Stomach smooth muscle (tissue), 2 donors: ENCODE measurements around the gene SLC39A3.
A peak's percentile ranks its signal among the peaks of the same experiment; 100 is the strongest.
"Not testable (repeated sequence)": the region's sequence is repeated elsewhere in the genome, so short reads cannot be mapped to it uniquely, and the experiment has no call there.

Experiments used
- H3K27ac ChIP-seq: one replicate; pipeline ENCODE4 v1.7.0; 2013; ENCODE audit warnings: mild to moderate bottlenecking, low read length, inconsistent platforms
- H3K27me3 ChIP-seq, 2 donors: one replicate each; pipeline ENCODE4 v1.7.0; 2013; ENCODE audit warnings: low read length in 2 of 2; ENCODE audit not compliant: insufficient read depth in 2 of 2, control insufficient read depth in 1 of 2
- H3K36me3 ChIP-seq, 2 donors: one replicate each; pipeline ENCODE4 v1.7.0; 2013; ENCODE audit warnings: low read length in 2 of 2; ENCODE audit not compliant: control insufficient read depth in 2 of 2, insufficient read depth in 2 of 2
- H3K4me1 ChIP-seq: one replicate; pipeline ENCODE4 v1.7.0; 2013; ENCODE audit warnings: low read length; ENCODE audit not compliant: control insufficient read depth, insufficient read depth
- H3K4me3 ChIP-seq, 2 donors: one replicate each; pipeline ENCODE4 v1.7.0; 2013; ENCODE audit warnings: low read length in 2 of 2
- H3K9ac ChIP-seq, 2 donors: one replicate each; pipeline ENCODE4 v1.7.0; 2013; ENCODE audit warnings: low read length in 2 of 2, mild to moderate bottlenecking in 1 of 2
- H3K9me3 ChIP-seq, 2 donors: one replicate each; pipeline ENCODE4 v1.7.0; 2013; ENCODE audit warnings: low read length in 2 of 2; ENCODE audit not compliant: control insufficient read depth in 2 of 2
- donor health status: healthy.
- donor health status: Pancreatic carcinoma.

Gene SLC39A3

DNA sequence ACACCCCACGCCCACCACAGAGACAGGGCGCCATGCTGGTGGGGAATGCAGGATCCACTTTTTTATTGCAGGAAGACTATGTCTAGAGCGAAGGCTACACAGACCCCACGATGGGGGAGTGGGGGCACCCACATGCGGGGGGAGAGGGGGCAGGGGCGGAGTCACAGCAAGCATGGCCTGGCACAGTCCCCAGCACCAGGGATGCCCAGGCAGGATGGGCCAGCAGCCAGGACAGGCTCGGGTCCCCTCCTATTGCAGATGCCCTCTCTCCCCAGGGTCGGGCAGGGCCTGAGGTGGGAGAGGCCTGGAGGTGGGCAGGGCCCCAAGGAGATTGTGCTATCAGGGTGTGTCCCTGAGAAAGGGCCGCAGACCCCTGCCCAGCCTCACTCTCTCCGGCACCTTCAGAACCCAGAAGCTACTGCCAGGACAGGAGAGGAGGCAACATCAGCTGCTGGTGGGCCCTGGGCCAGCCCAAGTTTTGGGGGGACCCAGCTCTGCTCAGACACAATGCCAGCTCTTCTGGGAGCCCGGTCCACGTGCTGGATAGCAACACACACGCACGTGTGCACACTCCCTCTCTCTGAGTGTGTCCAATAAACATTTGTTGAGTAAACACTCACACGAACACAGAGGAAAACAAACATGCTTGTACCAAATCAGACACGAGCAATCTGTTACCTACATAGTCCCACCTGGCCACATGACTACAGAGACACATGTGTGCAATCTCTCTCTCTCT, 25.1 kb downstream of the SLC39A3 start:
- no peak overlapping the region for H3K4me3 ChIP-seq
- H3K27me3 ChIP-seq, result peaks cover 0 to 7% of the 10 kb centered on the region in 2 donors
- peaks cover 4 to 9% of the 10 kb centered on the region in 2 donors for H3K9me3 ChIP-seq
- H3K4me1 ChIP-seq, result no peaks in the 10 kb centered on the region
- no peaks in the 10 kb centered on the region for H3K36me3 ChIP-seq
- H3K27ac ChIP-seq, result no peak overlapping the region
- H3K9ac ChIP-seq, result no peak overlapping the region

DNA sequence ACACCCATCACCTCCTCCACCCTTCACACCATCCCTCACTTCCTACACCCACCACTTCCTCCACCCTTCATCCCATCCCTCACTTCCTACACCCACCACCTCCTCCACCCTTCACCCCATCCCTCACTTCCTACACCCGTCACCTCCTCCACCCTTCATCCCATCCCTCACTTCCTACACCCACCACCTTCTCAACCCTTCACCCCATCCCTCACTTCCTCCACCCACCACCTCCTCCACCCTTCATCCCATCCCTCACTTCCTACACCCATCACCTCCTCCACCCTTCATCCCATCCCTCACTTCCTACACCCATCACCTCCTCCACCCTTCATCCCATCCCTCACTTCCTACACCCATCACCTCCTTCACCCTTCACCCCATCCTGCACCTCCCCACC, 25.7 kb downstream of the SLC39A3 start:
- H3K27me3 ChIP-seq, result not testable (repeated sequence)

DNA sequence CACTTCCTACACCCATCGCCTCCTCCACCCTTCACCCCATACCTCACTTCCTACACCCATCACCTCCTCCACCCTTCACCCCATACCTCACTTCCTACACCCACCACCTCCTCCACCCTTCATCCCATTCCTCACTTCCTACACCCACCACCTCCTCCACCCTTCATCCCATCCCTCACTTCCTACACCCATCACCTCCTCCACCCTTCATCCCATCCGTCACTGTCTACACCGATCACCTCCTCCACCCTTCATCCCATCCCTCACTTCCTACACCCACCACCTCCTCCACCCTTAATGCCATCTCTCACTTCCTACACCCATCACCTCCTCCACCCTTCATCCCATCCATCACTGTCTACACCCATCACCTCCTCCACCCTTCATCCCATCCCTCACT, 26.6 kb downstream of the SLC39A3 start:
- H3K4me3 ChIP-seq, H3K9ac ChIP-seq, H3K36me3 ChIP-seq, H3K27ac ChIP-seq, H3K9me3 ChIP-seq, H3K4me1 ChIP-seq, H3K27me3 ChIP-seq: not testable (repeated sequence)

More for the DNA sequence above, 25.7 kb downstream of the SLC39A3 start:
- H3K4me1 ChIP-seq, H3K36me3 ChIP-seq, H3K27ac ChIP-seq, H3K4me3 ChIP-seq, H3K9ac ChIP-seq, H3K9me3 ChIP-seq: not testable (repeated sequence)

DNA sequence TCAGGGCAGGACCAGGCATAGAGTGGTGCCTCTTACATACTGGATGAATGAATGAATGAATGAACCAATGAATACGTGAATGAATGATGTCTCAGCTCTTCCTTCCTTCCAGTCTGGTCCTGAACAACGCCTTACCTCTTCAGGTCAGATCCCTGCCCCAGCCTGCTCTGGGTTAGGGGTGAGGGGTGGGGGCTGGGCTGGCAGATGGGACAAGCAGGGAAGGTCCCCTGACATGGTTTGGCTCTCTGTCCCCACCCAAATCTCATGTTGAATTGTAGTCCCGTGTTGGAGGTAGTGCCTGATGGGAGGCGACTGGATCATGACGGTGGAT, 28.0 kb downstream of the SLC39A3 start:
- Histone ChIP-seq H3K27me3 (peaks cover 0 to 6% of the 10 kb centered on the region in 2 donors), H3K4me1 (no peaks in the 10 kb centered on the region)

DNA sequence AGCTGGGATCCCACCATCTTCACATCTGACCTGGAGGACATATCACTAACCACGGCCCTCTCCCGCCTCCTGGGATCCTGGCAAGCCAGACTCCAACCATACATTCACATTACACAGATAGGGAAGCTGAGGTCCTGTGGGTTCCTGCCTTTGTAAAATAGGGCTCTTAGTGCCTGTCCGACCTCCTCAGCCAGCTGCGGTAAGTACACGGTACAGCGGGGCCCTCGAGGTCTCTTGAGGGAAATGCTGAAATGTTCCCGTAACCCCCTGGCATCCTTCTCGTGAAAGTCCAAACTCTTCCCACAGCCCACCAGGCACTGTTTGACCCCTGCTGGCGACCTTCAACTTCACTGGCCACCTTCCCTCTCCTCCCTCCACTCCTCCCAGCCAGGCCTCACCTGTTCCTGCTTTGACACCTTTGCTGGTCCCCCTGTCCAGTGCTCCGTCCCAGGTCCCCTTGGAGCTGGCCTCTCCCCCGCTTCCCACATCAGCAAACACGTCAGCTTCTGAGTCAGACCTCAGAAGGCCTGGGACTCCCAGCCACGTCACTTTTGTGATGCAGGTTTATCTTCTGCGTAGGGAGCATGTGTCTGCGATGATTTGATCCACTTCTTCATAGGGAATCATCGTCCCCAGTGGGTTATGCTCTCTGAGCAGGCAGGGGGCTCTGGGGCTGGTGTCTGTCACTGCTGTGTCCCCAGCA, 28.5 kb downstream of the SLC39A3 start:
- peaks cover 4 to 9% of the 10 kb centered on the region in 2 donors for H3K9me3 ChIP-seq
- no peak overlapping the region for H3K27ac ChIP-seq
- H3K4me3 ChIP-seq, result no peak overlapping the region
- peaks cover 0 to 6% of the 10 kb centered on the region in 2 donors for H3K27me3 ChIP-seq
- no peaks in the 10 kb centered on the region for H3K36me3 ChIP-seq
- no peaks in the 10 kb centered on the region for H3K4me1 ChIP-seq
- H3K9ac ChIP-seq, result no peak overlapping the region

More for the DNA sequence above, 28.0 kb downstream of the SLC39A3 start:
- Histone ChIP-seq H3K36me3 (no peaks in the 10 kb centered on the region), H3K9me3 (peaks cover 4 to 9% of the 10 kb centered on the region in 2 donors), H3K4me3 (no peak overlapping the region), H3K9ac (no peak overlapping the region), H3K27ac (no peak overlapping the region)

DNA sequence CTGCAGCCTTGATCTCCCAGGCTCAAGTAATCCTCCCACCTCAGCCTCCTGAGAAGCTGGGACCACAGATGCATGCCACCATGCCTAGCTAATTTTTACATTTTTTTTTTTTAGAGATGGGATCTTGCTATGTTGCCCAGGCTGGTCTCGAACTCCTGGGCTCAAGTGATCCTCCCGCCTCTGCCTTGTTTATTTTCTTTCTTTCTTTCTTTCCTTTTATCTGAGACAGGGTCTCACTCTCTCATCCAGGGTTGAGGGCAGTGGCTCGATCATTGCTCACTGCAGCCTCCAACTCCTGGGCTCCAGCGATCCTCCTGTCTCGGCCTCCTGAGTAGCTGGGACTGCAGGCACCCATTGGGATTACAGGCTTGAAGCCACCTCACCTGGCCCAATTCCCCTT, 33.6 kb downstream of the SLC39A3 start:
- no peaks in the 10 kb centered on the region for H3K36me3 ChIP-seq
- H3K9me3 ChIP-seq, result no peaks in the 10 kb centered on the region
- peaks cover 6% of the 10 kb centered on the region for H3K4me1 ChIP-seq
- no peak overlapping the region for H3K4me3 ChIP-seq
- no peak overlapping the region for H3K27ac ChIP-seq
- H3K9ac ChIP-seq, result no peak overlapping the region
- H3K27me3 ChIP-seq, result no peaks in the 10 kb centered on the region

DNA sequence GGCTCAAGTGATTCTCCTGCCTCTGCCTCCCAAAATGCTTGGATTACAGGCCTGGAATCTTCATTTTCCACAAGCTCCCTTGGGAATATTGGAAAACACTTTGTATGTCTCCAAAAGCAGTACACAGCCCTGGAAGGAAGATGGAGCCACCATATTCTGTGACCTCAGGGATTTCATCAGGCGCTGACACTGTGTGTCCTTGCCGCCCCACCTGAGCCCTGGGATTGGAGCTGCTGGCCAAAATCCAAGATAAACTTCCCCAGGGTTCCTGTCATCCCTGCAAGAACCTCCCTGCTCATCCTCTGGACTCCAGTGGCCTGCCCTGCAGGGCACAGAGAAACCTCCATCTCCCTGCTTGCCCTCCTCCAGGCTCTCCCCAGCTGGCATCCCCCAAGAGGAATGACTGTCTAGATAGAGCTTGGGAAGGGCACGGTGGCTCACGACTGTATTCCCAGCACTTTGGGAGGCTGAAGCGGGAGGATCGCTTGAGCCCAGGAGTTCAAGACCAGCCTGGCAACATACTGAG, 36.1 kb downstream of the SLC39A3 start:
- H3K9ac ChIP-seq, result no peak overlapping the region
- H3K4me3 ChIP-seq, result no peak overlapping the region
- peaks cover 9% of the 10 kb centered on the region for H3K4me1 ChIP-seq
- no peak overlapping the region for H3K27ac ChIP-seq
- H3K36me3 ChIP-seq, result no peaks in the 10 kb centered on the region
- H3K27me3 ChIP-seq, result no peaks in the 10 kb centered on the region
- no peaks in the 10 kb centered on the region for H3K9me3 ChIP-seq

DNA sequence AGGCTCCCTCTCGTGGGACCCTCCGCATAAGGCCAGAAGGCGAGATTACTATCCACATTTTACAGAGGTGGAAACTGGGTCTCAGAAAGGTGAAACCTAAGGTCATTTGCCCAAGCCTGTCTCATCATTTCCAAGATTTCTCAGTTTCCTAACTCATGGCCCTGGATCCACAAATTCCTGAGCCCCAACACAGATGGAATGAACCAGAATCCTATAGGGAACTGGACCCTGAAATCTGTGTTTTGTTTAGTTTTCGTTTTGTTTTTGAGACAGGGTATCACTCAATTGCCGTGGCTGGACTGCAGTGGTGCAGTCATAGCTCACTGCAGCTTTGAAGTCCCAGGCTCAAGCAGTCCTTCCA, 36.8 kb downstream of the SLC39A3 start:
- no peak overlapping the region for H3K27ac ChIP-seq
- H3K9ac ChIP-seq, result peak overlapping the region in 1 of 2 donors; percentile 51
- H3K27me3 ChIP-seq, result no peaks in the 10 kb centered on the region
- no peaks in the 10 kb centered on the region for H3K9me3 ChIP-seq
- peaks cover 9% of the 10 kb centered on the region for H3K4me1 ChIP-seq
- H3K36me3 ChIP-seq, result no peaks in the 10 kb centered on the region
- H3K4me3 ChIP-seq, result peak overlapping the region; percentile 45 to 67

DNA sequence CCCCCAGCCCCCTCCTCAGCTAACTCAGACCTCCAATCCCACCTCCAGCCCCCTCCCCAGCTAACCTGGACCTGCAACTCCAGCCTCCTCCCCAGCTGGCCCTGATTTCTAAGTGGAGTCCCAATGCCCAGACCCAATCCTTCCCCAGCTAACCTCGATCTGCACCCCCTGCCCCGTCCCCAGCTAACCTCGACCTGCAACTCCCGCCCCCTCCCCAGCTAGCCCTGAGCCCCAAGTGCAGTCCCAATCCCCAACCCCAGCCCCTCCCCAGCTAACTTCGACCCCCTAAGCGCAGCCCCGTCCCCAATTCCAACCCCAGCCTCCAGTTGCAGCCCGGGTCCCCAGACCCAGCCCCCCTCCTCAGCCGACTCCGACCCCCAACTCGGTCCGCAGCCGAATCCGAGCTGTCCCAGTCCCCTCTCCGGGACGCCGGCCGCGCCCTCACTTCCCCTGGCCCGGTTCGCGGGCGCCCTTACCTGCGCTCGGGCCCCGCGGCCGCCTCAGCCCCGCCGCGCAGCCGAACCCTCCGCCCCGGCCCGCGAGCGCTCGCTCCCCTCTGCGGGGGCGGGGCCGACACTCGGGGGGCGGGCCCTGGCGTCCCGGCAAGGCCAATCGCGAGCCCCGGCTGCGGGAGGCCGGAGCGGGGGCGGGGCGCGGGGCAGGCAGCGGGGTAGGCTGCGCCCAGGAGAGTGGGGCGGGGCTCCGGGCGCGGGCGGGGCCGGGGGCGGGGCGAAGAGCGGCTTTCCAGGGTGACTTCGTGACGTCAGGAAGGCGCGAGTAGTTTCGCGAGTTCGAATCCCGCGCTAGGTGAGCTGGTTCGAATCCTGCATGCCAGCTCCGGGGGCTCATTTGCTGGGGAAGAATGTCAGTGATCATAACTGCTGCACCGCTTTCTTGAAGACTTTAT, 37.4 kb downstream of the SLC39A3 start, which contains the start of gene GNG7:
Gene GNG7, minus strand, starts transcription at position 525 of the 907 bp plus-strand sequence. CDS start 182,006 bp downstream, outside the sequence.
- Histone ChIP-seq H3K9ac (peak within 1 kb of the TSS; percentile 38 to 58), H3K27me3 (no peaks in the 10 kb centered on the region), H3K4me1 (peaks cover 9% of the 10 kb centered on the region), H3K4me3 (peak within 1 kb of the TSS; percentile 45 to 73), H3K9me3 (no peaks in the 10 kb centered on the region), H3K36me3 (no peaks in the 10 kb centered on the region), H3K27ac (no peak within 1 kb of the TSS)

DNA sequence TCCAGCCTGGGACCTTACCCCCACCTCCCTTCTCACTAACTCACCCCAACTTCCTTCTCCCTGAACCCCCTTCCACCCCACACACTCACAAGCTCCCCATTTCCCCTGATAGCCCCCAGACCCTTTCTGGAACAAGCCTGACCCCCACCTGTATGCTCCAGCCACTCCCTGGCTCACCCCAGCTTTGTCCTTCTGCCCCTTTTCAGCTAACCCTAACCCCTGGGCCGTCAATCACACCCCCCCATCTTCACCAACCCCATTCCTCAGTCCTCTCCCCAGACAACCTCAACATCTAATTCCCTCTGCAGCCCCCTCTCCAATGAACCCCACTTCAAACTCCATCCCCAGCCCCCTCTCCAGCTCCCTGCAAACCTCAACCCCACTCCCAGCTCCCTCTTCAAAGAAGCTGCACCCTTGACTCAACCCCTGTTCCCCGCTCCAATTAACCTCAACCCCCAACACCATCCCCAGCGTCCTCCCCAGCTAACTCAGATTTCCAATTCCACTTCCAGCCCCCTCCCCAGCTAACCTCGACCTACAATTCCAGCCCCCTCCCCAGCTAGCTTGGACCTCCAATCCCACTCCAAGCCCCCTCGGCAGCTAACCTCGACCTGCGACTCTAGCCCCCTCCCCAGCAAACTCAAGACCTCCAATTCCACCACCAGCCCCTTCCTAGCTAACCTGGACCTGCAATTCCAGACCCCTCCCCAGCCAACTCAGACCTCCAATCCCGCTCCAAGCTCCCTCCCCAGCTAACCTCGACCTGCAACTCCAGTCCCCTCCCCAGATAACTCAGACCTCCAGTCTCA, 38.3 kb downstream of the SLC39A3 start:
- no peaks in the 10 kb centered on the region for H3K36me3 ChIP-seq
- peak overlapping the region in 1 of 2 donors; percentile 38 for H3K9ac ChIP-seq
- H3K9me3 ChIP-seq, result no peaks in the 10 kb centered on the region
- H3K4me1 ChIP-seq, result peaks cover 9% of the 10 kb centered on the region
- no peak overlapping the region for H3K27ac ChIP-seq
- H3K4me3 ChIP-seq, result peak overlapping the region; percentile 43 to 73
- no peaks in the 10 kb centered on the region for H3K27me3 ChIP-seq
